H1 (cell line): ENCODE data around the gene SNX20. TPM values are rescaled to one million over a fixed set of nuclear protein-coding genes. Genes with fewer than 3 reads are reported as not detected.

ENCODE experiments used
- CEBPB ChIP-seq: IDR thresholded peaks from 2 replicates; pipeline ENCODE4 v1.6.1; 2012; ENCODE audit warnings: low read depth, low read length
- JUN ChIP-seq: IDR thresholded peaks from 2 replicates; pipeline ENCODE4 v1.6.1; 2011; ENCODE audit warnings: low read depth, mild to moderate bottlenecking, improper control_type of control experiment, low read length
- KDM1A ChIP-seq: fragments of 200-600, 300-600 bp; sonication (generic); IDR thresholded peaks from 2 replicates; pipeline ENCODE4 v1.7.1; 2016; ENCODE audit warnings: mild to moderate bottlenecking, low read length, borderline replicate concordance
- polyA plus RNA-seq, 7 experiments: library from polyadenylated mRNA; depleted of rRNA in 3 of 7; stranded (reverse) in 5 of 7; unstranded in 2 of 7; fragments of >200 nt in 5 of 7; fragments of 200-250 nt in 2 of 7; gene quantifications; 1 replicate in 5 of 7; 2 replicates in 1 of 7; 4 replicates in 1 of 7; pipeline versions ENCODE4 v1.2.1 to v1.2.3, GENCODE V29; 2011 to 2013; ENCODE audit warnings: missing spikeins in 2 of 7, mixed read lengths in 2 of 7
- total RNA-seq: library from RNA; stranded (reverse); fragmentation: NEBNext Ultra II Directional; extraction: Animal tissue kit (Norgen Biotek cat#: 25700); gene quantifications from 2 replicates; pipeline ENCODE4 v1.2.1, GENCODE V29; 2021
- TF ChIP-seq, protein P1 (sequence below), 3 experiments: IDR thresholded peaks; 1 replicate in 2 of 3; 2 replicates in 1 of 3; pipeline versions ENCODE4 v1.5.1 to v1.6.1; 2011; ENCODE audit warnings: low read length in 3 of 3, mild to moderate bottlenecking in 3 of 3, inconsistent platforms in 2 of 3, low read depth in 1 of 3, moderate library complexity in 1 of 3; ENCODE audit not compliant: insufficient read depth in 1 of 3; ENCODE audit errors: control extremely low read depth in 1 of 3

Gene SNX20
- total and polyA plus RNA-seq, 2 of the 8 experiments (the other 6 are each of a cell fraction or from before 2014, with no cell fraction given) = not detected

DNA sequence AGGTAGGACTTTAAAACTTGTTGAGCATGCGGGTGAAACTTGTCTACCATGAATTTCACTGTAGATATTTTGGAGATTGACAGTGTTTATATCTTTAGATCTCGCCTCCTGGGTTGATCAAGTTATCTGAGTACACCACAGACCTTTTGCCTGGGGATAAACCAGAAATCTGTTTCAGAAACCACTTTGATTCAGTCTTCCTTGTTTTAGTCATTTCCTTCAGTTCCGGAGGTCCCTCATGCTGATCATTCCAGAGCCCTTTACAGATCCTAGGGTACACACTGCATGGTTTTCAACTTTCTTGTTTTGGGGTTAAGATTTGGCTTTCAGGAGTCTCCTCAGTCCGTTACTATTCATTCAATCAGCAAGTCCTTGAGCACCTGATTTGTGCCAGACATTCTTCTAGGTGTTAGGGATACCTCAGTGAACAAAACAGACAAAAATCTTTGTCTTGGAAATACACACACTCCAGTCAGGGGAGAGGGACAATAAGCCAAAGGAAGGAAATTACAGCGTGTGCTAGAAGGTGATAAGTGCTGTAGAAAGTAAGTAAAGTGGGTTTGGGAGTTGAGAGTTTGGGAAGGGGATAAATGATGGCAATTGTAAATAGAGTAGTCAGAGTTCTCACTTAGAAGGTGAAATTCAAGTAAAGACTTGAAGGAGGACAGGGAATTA, 24.5 kb upstream of the SNX20 start (continued):
- TF ChIP-seq CEBPB = no peak
- no peak for TF ChIP-seq JUN
- TF ChIP-seq KDM1A = no peak
- TF ChIP-seq, protein P1, sequence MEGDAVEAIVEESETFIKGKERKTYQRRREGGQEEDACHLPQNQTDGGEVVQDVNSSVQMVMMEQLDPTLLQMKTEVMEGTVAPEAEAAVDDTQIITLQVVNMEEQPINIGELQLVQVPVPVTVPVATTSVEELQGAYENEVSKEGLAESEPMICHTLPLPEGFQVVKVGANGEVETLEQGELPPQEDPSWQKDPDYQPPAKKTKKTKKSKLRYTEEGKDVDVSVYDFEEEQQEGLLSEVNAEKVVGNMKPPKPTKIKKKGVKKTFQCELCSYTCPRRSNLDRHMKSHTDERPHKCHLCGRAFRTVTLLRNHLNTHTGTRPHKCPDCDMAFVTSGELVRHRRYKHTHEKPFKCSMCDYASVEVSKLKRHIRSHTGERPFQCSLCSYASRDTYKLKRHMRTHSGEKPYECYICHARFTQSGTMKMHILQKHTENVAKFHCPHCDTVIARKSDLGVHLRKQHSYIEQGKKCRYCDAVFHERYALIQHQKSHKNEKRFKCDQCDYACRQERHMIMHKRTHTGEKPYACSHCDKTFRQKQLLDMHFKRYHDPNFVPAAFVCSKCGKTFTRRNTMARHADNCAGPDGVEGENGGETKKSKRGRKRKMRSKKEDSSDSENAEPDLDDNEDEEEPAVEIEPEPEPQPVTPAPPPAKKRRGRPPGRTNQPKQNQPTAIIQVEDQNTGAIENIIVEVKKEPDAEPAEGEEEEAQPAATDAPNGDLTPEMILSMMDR (IDR thresholded peaks at IDR 0.05; ENCODE audit: control extremely low read depth in 1 of 3, insufficient read depth in 1 of 3, low read depth in 1 of 3, low read length in 3 of 3) = no peak
- TF ChIP-seq, all 59 proteins: peak for 0
